Measurements from ENCODE around the gene TAGLN3.
A peak's percentile ranks its signal among the peaks of the same experiment; 100 is the strongest.

TAGLN3 gene

DNA sequence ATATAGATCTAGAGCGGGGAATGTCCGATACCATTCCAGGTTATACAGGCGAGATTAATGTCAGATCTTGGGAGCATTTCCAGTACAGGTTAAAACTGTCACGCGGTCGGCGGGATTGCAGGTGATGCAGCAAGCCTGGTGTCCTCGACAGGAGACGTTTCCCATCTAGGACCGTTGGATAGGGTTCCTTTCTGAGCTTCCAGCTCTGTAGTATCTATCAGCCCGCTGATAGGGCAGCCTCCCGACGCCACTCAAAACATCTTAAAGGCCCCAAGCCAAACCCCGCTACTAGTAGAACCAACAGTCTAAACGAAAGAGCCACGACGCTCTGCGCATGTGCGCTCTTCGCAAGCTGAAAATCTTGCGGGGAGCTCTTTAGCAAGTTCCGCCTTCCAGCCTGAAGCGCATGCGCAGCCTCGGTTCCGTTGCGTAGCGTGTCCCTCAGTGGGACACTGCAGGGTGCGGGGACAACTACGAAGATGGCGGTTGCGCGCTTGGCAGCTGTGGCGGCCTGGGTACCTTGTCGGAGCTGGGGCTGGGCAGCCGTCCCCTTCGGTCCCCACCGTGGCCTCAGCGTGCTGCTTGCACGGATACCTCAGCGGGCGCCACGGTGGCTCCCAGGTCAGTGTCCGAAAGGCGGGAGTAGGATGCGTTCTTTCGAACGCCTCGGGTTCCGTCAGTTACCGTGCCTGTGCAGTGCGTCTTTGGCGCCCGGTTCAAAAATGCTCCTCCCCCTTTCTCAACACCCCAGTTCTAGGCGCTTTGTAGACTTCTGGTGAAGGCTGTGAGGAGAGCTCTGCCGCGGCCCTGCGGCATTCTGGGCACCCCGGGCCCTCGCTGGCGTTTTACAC, 19.9 kb upstream of the TAGLN3 start, which contains the start of gene ABHD10:
Gene ABHD10, plus strand, starts transcription at position 444 of the 851 bp plus-strand sequence. Its CDS starts 36 bp downstream, at position 480.
- peak; percentile 94 to 95 for DNase-seq (ENCODE audit: low read depth in 2 of 2)

DNA sequence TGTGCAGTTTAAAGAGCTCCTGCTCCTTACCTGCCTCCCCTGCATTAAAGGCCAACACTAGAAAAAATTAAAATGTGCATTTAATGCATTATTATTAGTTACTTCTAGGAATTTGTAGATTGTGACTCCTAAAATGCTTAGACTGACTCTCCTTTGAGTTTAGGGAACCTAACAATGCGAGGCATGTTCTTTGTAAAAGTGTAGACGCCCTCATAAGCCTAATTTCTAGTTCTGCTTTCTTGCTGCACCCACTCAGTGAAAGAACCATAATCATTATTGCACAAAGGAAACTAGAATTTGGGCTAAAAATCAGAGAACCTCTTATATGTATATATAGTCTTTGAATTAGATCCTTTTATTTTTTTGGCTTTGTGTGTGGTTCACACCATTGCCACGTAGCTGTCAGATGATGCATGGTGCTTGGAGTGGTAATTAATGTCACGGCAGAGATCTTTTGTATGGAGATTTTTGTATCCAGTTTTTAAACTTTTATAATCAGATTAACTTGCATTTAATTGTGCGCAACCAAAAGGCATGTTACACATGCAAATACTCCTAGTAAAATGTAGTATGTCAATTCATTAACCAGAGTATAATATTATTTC, 19.2 kb upstream of the TAGLN3 start:
- DNase-seq (ENCODE audit: low read depth in 2 of 2), result no peak

DNA sequence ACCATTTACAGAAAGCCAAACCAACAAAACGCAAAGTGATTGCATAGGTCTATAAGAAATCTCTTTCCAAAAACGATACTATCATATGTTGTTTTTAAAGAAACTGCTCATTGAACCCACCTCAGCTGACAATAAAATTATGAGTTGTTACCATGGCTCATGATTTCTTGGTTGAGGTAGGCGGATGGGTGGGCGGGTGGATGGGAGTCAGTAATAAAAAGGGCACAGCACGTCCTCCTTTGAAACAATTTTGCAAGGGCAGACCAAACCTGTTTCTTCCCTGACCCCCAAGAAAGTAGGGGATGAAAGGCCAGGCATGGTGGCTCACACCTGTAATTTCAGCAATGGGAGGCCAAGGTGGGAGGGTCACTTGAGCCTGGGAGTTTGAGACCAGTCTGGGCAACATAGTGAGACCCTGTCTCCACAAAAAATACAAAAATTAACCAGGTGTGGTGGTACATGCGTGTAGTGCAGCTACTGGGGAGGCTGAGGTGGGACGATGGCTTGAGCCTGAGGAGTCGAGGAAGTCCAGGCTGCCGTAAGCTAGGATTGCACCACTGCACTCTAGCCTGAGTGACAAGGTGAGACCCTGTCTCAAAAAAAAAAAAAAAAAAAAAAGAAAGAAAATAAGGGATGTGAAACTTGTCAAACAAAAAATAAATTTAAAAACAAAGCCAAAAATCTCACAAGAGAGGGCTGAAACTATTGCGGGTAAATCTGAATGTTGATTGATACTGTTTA, 17.8 kb upstream of the TAGLN3 start:
- no peak for DNase-seq (ENCODE audit: low read depth in 2 of 2)

DNA sequence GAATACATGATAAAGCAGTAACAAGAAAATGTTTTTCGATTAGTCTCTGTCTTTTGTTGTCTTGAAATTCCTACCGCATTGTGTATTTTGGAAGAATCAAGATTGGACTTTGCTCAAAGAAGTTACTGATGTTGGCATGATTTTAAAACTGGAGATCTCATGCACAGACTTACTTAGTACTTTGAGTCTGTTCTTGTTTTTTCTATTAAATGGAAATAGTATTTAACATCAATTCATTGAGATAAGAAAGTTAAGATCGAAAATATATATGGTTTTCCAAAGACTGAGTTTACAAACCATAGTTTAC, 17.3 kb upstream of the TAGLN3 start:
- DNase-seq (ENCODE audit: low read depth in 2 of 2), result no peak

DNA sequence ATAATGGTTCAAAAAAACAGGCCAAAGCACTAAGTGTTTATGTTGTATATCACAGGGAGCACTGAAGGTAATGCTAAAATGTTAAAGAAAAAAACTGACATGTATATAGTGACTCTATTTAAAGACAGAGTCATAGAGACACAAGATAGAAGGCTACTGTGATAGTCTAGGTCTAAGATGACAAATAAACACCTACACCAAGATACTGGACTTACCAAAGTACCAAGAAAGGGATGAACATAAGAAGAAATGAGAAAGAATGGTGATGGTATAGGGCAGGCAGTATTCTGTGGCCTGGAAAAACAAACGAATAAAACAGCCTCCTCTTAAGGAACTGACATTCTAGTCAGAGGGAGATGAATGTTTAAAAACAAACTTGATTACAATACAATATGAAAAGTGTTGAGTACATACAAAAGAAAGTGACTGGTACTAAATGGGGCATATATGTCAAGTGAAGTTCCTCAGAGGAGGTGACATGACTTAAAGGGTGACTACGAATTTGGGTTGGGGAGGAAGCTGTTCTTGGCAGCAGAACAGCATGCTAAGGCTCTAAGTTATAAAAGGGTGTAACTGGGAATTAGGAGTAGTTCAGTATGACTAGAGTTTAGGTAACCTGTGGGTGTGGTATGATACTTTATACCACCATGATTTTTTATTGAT, 14.0 kb upstream of the TAGLN3 start:
- no peak for DNase-seq (ENCODE audit: low read depth in 2 of 2)

DNA sequence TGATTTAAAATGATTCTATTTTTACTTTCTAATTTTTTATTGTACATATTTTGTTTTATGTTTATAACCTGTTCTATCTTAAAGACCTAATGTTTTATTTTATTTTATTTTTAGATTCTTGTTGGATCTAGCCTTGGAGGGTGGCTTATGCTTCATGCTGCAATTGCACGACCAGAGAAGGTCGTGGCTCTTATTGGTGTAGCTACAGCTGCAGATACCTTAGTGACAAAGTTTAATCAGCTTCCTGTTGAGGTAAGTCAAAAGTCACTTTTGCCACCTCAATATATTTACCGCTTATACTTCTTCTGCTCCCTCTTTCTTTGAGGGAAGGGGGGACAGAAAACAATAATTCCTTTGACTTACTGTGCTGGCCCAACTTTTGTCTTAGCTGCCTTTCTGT, 11.9 kb upstream of the TAGLN3 start:
- DNase-seq (ENCODE audit: low read depth in 2 of 2), result no peak

DNA sequence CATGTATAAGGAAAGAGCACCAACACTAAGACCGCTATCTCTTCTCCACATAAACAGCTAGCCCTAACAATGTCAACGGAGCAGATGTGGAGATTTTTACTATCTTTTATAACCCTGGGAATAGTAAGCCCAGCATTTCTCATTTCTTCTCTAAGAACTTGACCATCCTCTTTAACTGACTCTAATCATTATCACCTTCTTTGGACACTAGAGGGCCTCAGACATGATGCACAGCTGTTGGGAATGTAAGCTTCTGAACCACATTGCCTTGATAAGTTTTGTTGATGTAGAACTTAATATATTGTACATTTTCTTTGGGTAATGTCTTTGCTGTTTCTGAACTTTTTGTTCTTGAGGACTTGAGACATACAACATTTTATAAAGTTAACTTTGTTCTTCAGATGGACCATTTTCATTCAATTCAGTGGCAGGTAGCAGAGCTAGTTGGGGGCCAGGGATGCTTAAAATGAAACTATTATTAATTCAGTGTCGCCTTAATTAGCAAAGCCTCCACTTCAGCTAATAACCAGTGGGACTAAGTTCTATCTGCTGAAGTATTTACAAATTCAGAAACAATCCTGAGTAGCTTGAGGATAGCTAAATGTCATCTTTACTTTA, 9.6 kb upstream of the TAGLN3 start:
- DNase-seq (ENCODE audit: low read depth in 2 of 2), result peak in 1 of 2 experiments; percentile 25

DNA sequence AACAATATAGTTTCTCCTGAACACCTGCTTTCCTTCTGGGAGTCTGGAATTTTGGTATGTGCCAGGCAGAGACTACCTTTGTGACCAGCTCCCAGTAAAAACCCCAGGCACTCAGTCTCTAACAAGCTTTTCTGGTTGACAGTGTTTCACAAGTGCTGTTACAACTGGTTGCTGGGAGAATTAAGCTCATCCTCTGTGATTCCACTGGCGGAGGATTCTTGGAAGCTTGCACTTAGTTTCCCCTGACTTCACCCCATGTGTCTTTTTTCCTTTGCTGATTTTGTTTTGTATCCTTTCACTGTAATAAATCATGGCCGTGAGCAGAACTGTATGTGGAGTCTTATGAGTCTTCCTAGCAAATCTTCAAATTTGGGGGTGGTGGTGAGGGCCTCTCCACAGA, 5.7 kb upstream of the TAGLN3 start:
- no peak for DNase-seq (ENCODE audit: low read depth in 2 of 2)

DNA sequence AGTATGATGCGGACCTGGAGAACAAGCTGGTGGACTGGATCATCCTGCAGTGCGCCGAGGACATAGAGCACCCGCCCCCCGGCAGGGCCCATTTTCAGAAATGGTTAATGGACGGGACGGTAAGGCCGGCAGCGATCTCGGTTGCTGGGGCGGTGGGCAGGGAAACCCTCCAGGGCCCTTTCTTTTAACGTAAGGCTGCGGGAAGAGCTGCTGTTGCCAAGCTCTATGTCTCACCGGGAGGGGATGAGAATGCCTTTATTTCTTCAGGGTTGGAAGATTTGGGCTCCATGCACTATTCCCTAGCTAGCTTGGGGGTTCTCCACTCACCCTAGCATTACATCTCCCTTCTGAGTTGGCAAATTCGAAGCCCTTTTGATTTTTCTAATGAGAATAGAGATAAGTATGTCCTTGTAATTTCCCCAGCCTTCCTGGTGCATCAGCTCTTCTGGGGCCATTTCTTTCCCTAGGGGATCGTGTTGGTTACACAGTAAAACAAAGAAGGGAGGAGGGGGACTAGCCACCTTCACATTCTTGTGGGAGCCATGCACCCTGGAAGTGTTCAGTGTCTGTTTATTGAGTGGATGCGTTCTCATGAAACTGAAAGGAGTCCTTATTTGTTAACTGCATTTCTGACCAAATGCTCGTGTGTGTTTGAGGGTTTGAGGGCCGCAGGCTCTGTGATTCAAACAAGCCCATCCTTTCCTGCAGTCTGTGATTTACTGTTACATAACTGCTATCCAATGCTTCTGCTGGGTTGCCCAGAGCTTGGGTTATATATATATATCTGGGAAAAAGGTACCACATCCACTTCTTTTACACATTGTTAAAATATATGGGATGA, 982 bp downstream of the TAGLN3 start:
- DNase-seq (ENCODE audit: low read depth in 2 of 2), result no peak

DNA sequence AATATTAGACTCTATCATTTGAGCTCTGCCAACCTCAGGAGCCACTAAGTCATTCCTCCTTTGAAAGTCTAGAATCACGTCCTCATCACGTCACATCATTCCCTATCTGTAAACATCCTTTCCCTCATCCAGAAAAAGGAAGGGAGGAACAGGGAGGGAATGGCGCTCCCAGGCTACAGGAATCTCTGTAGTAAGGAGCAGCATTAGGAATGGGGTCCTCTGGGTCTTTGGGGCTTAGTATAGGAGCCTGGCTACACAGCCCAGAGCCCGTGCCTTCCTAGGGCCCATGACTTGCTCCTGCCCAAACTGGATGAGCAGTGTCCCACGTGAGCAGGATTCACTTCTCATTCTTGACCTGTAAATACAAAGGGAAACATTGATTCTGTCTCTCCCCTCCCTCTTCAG, 1.6 kb downstream of the TAGLN3 start:
- no peak for DNase-seq (ENCODE audit: low read depth in 2 of 2)

DNA sequence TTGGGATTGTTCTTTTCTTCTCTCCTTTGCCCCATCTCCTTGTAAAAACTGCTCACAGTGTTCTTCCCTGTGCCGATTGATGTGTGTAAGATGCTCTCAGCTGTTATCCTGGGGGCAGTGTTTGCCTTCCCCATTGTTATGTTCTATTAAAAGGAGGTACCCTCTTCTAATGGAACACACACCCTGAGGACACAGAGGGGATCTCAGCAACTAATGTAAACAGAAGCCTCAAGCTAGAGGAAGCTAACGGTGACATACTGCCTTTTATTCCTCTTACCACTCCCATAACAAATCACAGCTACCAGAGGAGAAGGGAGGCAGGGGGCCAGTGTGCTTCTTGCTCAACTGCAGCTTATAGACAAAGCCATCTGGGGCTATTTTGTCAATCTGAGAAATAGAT, 2.2 kb downstream of the TAGLN3 start:
- no peak for DNase-seq (ENCODE audit: low read depth in 2 of 2)

DNA sequence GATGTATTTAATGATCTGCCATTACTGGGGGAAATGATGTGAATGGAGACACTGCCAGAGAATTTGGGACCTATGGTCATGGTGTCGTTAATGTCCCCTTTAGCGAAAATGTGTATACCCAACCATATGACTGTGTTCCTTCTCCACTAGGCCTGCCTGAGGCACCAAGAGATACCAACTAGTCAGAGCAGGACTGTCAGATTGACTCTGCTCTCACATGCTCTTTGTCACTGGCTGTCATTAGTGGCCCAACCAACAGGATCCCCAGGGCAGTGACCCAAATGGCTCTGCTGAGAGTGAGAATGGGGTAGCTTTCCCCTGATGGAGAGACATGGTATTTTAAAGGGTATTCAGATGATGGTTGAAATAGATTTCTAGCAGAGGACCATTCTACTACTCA, 2.8 kb downstream of the TAGLN3 start:
- DNase-seq (ENCODE audit: low read depth in 2 of 2), result no peak

DNA sequence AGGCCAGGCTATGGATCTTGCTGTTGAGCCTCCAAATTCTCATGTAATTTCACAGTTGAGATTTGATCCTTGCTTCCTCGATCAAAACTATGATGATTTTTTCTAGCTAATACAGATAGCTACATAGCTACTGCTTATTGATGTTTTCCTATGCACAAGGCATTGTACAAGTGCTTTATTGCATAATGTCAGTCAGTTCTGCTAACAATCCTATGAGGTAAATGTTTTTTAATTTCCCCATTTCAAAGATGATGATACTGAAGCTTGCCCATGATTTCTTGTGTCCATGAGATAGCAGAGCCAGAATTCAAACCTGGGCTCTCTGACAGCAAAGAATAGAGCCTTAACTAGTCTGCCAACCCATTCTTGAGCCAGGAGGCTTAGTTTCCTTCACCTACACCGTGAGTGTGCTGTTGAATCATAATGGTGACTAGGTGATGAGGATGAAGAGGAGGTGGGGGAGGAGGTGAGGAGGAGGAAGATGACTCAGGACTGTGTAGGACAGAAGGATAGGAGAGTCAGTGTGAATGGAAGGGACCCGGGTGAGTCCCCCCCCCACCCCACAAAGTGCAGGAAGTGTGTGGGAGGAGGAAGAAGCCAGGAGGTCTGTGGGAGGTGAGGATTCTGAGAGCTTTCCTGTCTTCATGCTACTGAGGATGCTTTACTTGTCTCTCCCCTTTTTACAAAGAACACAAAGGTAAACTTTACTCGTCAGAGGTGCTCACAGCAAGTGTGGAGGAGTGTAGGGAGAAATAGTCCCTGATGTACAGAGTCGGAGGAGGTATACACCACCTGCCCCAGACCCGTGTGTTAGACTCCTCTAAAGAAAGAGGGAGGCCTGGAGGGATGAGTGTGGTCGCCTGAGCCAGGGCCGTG, 3.6 kb downstream of the TAGLN3 start:
- DNase-seq (ENCODE audit: low read depth in 2 of 2), result no peak

DNA sequence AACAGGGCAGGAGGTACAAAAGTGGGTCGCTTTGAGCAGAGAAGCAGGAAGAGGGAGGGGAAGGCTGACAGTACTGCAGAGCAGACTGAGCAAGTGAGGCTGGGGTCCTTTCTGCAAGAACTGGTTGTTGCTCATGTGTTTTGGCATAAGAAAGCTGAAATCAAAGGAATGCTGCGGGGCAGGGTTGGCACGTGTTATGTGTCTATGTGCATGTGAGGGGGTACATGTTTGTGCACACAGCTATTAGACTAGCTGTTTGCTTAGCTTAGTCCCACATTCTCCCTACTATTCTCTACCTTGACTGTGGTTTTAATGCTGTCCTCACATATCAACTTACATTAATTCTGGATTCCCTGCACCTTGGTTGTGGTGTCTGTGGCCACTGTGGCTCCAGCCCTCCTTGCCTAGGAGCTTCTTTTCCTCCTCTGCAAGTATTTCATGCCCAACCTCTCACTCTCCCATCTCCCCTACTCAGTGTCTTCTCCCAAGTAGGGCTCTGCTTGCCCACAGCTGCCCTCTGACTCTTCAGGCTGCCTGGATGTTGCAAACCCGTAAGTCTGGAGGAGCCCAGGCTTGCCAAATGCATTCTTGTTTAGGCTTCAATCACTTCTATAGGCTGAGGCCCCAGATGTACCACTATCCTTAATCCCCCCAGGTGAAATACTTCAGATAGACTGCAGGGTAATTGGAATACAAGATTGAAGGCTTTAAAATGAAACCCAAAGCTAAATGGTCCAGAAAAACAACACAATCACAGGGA, 4.8 kb downstream of the TAGLN3 start:
- no peak for DNase-seq (ENCODE audit: low read depth in 2 of 2)

DNA sequence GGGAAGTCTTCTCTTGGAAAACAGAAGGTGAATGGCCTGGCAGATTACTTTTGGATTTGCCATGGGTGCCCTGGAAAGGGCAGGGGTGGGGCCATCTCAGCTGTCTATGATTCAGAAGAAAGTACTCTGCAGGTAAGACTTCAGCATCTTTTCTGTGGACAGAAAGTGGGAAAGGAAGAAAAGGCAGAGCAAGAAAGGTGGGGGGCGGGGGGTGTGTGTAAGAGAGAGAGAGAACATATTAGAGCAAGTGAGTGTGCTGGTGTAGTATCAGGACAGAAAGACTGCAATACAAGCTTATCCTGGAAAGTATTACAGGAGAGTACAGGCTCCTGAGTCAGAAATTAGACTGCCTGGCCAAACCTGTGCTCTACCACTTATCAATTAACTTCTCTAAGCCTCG, 5.5 kb downstream of the TAGLN3 start:
- no peak for DNase-seq (ENCODE audit: low read depth in 2 of 2)

DNA sequence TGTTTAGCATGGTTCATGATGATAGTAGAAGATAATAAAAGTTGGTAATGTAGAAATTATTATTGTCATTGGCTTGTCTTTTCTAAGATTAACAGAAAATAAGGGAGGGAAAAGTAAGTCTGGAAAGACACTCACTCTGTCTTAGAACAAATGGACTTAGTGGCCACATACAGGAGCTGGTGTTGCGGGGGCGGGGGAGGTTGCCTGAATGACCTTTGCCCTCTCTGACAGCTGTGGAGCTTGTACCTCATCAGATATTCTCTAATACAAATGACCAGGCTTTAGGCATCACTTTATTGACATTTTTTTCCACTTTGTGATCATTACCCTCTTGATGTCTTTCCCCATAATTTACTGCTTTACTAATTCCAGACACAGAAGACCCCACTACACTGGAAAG, 5.9 kb downstream of the TAGLN3 start:
- no peak for DNase-seq (ENCODE audit: low read depth in 2 of 2)

DNA sequence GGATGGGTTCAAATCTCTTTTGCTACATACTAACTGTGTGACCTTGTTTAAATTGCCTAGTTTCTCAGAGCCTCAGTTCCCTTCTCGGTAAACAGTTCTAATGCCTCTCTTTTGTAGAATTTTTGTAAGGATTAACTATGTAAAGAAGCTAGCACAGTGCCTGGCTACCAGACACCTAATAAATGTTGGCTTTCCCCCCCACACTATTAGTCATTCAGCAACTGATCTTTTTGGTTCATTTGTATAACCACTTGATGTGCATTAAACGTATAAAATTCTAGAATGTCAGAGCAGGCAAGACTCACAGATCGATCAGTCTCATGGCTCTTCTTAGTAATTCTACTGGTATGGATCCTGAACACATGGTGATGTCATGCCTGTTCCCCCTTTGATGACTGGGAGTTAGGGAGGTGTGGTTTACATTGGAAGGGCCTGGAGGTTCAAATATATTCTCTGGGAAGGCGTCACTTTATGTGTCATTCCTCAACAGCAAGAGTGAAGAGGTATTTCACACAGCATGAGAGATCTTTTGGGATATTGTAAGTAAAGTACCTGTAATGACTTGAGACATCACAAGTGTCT, 6.5 kb downstream of the TAGLN3 start:
- DNase-seq (ENCODE audit: low read depth in 2 of 2), result no peak

DNA sequence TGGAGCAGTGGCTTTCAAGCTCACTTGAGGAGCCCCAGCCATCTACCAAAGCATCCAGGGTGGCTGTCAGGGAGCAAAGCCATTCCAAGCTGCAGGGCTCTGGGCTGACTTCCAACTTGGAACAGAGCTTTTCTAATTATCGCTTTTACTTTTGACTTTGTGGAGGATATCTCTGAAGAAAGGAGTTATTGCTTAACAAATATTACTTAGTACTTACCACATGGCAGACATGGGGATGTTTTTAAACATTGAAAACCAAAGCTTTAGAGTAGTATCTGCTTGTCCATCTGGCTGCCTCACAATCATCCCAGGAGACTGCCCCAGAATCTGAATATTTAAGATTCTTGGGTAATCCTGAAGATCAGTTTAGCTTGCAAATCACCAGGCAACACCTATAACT, 8.9 kb downstream of the TAGLN3 start:
- peak; percentile 70 to 72 for DNase-seq (ENCODE audit: low read depth in 2 of 2)

DNA sequence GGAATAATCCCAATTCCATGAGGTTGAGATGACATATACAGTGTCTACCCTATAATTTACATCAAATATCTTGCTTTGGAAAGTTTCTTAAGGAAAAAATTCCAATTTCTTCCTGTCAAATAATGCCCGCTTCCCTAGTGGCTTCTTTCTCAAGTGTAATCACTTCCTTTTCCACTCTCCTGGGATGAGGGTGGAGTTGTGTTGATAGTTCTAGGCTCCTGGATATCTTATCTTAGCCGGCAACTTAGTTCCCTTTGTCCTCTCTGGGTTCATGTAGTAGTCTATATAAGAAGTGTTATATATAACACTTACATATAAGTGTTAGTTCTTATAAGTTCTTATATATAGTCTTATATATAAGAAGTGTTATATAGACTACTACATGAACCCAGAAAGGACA, 10.9 kb downstream of the TAGLN3 start:
- no peak for DNase-seq (ENCODE audit: low read depth in 2 of 2)
